Trophoblast cell (in vitro differentiated cells and primary cell): ENCODE results near the gene PNMA8B.

ENCODE experiments used
- DNase-seq, 2 donors: peaks; one replicate each; pipeline ENCODE4 v3.0.0-alpha.2; 2016
- H2AFZ ChIP-seq: 2 replicates; pipeline ENCODE4 v1.6.1; 2013; ENCODE audit warnings: low read length, moderate library complexity, mild to moderate bottlenecking; ENCODE audit not compliant: insufficient read depth, poor library complexity
- H2AK5ac ChIP-seq: 2 replicates; pipeline ENCODE4 v1.6.1; 2013; ENCODE audit warnings: mild to moderate bottlenecking, low read length
- H2BK120ac ChIP-seq: 2 replicates; pipeline ENCODE4 v1.6.1; 2013; ENCODE audit warnings: low read length, mild to moderate bottlenecking, moderate library complexity; ENCODE audit not compliant: insufficient read depth, poor library complexity
- H2BK12ac ChIP-seq: 2 replicates; pipeline ENCODE4 v1.6.1; 2013; ENCODE audit warnings: mild to moderate bottlenecking, low read length, moderate library complexity
- H2BK5ac ChIP-seq: 2 replicates; pipeline ENCODE4 v1.6.1; 2013; ENCODE audit warnings: low read length, low read depth, moderate library complexity, mild to moderate bottlenecking; ENCODE audit not compliant: poor library complexity
- H3K14ac ChIP-seq: 2 replicates; pipeline ENCODE4 v1.6.1; 2013; ENCODE audit warnings: mild to moderate bottlenecking, low read length
- H3K18ac ChIP-seq: 2 replicates; pipeline ENCODE4 v1.6.1; 2013; ENCODE audit warnings: mild to moderate bottlenecking, low read length
- H3K23ac ChIP-seq: 2 replicates; pipeline ENCODE4 v1.6.1; 2013; ENCODE audit warnings: low read length
- H3K27ac ChIP-seq: 2 replicates; pipeline ENCODE4 v1.5.1; 2013; ENCODE audit warnings: low read depth, mild to moderate bottlenecking, inconsistent platforms, low read length, moderate library complexity
- H3K27me3 ChIP-seq: 2 replicates; pipeline ENCODE4 v1.6.1; 2013; ENCODE audit warnings: inconsistent platforms, mild to moderate bottlenecking, low read length, moderate library complexity; ENCODE audit not compliant: insufficient read depth
- H3K36me3 ChIP-seq, 2 experiments: 1 replicate in 1 of 2; 2 replicates in 1 of 2; pipeline ENCODE4 v1.6.1; 2013; ENCODE audit warnings: low read length in 2 of 2, mild to moderate bottlenecking in 2 of 2, moderate library complexity in 1 of 2; ENCODE audit not compliant: insufficient read depth in 2 of 2, control insufficient read depth in 1 of 2
- H3K4ac ChIP-seq: 2 replicates; pipeline ENCODE4 v1.6.1; 2013; ENCODE audit warnings: low read depth, mild to moderate bottlenecking, low read length, moderate library complexity
- H3K4me1 ChIP-seq, 2 experiments: 1 replicate in 1 of 2; 2 replicates in 1 of 2; pipeline ENCODE4 v1.6.1; 2013; ENCODE audit warnings: low read length in 2 of 2, mild to moderate bottlenecking in 2 of 2, moderate library complexity in 1 of 2; ENCODE audit not compliant: insufficient read depth in 2 of 2, control insufficient read depth in 1 of 2
- H3K4me2 ChIP-seq: 2 replicates; pipeline ENCODE4 v1.6.1; 2013; ENCODE audit warnings: inconsistent platforms, mild to moderate bottlenecking, low read length, moderate library complexity
- H3K4me3 ChIP-seq: 2 replicates; pipeline ENCODE4 v1.5.1; 2013; ENCODE audit warnings: mild to moderate bottlenecking, low read depth, low read length, inconsistent platforms
- H3K79me1 ChIP-seq: one replicate; pipeline ENCODE4 v1.6.1; 2013; ENCODE audit warnings: low read length
- H3K79me2 ChIP-seq: 2 replicates; pipeline ENCODE4 v1.6.1; 2013; ENCODE audit warnings: low read length, mild to moderate bottlenecking; ENCODE audit not compliant: control insufficient read depth, insufficient read depth, poor library complexity
- H3K9ac ChIP-seq: 2 replicates; pipeline ENCODE4 v1.6.1; 2013; ENCODE audit warnings: mild to moderate bottlenecking, low read length
- H3K9me3 ChIP-seq: 2 replicates; pipeline ENCODE4 v1.6.1; 2013; ENCODE audit warnings: low read depth, mild to moderate bottlenecking, control low read depth, inconsistent platforms, low read length; ENCODE audit not compliant: insufficient read depth
- H4K12ac ChIP-seq: 2 replicates; pipeline ENCODE4 v1.6.1; 2013; ENCODE audit warnings: low read depth, mild to moderate bottlenecking, low read length, moderate library complexity
- H4K8ac ChIP-seq: 2 replicates; pipeline ENCODE4 v1.6.1; 2013; ENCODE audit warnings: low read depth, mild to moderate bottlenecking, low read length, moderate library complexity
- H4K91ac ChIP-seq: one replicate; pipeline ENCODE4 v1.6.1; 2013; ENCODE audit warnings: low read depth, mild to moderate bottlenecking, low read length, moderate library complexity
- WGBS: extraction: QIAGEN DNeasy Blood & Tissue Kit; methylation state at CpG from one replicate; pipeline ENCODE4 v1.1.7; 2013; ENCODE audit warnings: missing lambda C conversion rate; ENCODE audit not compliant: insufficient read length, insufficient coverage; ENCODE audit errors: extremely low coverage; 5-methylcytosine and 5-hydroxymethylcytosine counted together

PNMA8B gene

GRCh38 chr19:46536391-46536790, 40.7 kb upstream of the PNMA8B start:
- Histone ChIP-seq H3K4ac (no peak overlapping the region), H3K36me3 (no peaks in the 10 kb centered on the region), H3K23ac (no peak overlapping the region), H3K4me2 (no peak overlapping the region), H3K79me2 (no peaks in the 10 kb centered on the region), H2AK5ac (no peak overlapping the region), H3K14ac (no peak overlapping the region), H4K12ac (no peak overlapping the region), H4K8ac (no peak overlapping the region), H4K91ac (no peak overlapping the region), H2BK5ac (no peak overlapping the region), H3K9me3 (no peaks in the 10 kb centered on the region), H3K4me1 (no peaks in the 10 kb centered on the region), H3K18ac (no peak overlapping the region), H3K27ac (no peak overlapping the region), H3K4me3 (no peak overlapping the region), H2AFZ (no peak overlapping the region), H3K9ac (no peak overlapping the region), H2BK120ac (no peak overlapping the region), H3K79me1 (no peaks in the 10 kb centered on the region), H2BK12ac (no peak overlapping the region), H3K27me3 (no peaks in the 10 kb centered on the region)
- no CpG with 5 or more reads among the region's 7 CpGs for WGBS
- DNase-seq = no peak

DNA sequence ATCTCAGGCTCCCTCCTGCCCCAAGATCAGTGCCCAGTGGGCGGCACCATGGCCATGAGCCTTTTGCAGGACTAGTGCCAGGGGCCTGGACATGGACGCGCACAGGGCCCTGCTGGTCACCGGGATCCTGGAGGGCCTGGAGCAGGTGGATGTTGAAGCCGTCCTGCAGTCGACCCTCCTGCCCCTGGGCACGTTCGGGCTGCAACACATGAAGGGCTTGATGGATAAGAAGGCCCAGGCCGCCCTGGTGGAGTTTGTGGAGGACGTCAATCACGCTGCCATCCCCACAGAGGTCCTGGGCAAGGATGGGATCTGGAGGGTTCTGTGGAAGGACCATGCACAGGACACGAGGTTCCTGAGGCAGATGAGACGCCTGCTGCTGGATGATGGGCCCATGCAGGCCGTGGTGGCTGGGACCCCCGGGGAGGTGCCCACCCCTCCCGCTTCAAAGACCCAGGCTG, 38.0 kb upstream of the PNMA8B start:
- no CpG with 5 or more reads among the region's 16 CpGs for WGBS
- Histone ChIP-seq H3K36me3 (no peaks in the 10 kb centered on the region), H2AK5ac (no peak overlapping the region), H2BK120ac (no peak overlapping the region), H4K91ac (no peak overlapping the region), H2BK12ac (no peak overlapping the region), H3K4me3 (peak overlapping the region; percentile 52), H3K27me3 (no peaks in the 10 kb centered on the region), H3K27ac (no peak overlapping the region), H3K4me1 (no peaks in the 10 kb centered on the region), H2AFZ (no peak overlapping the region), H3K9me3 (no peaks in the 10 kb centered on the region), H4K12ac (no peak overlapping the region), H3K79me1 (no peaks in the 10 kb centered on the region), H4K8ac (no peak overlapping the region), H2BK5ac (no peak overlapping the region), H3K18ac (no peak overlapping the region), H3K14ac (no peak overlapping the region), H3K23ac (no peak overlapping the region), H3K9ac (no peak overlapping the region), H3K4ac (no peak overlapping the region), H3K4me2 (no peak overlapping the region), H3K79me2 (no peaks in the 10 kb centered on the region)
- DNase-seq = no peak

GRCh38 chr19:46533078-46533620, 37.5 kb upstream of the PNMA8B start:
- H3K4ac ChIP-seq = no peak overlapping the region
- H2BK12ac ChIP-seq = no peak overlapping the region
- no peaks in the 10 kb centered on the region for H3K36me3 ChIP-seq

DNA sequence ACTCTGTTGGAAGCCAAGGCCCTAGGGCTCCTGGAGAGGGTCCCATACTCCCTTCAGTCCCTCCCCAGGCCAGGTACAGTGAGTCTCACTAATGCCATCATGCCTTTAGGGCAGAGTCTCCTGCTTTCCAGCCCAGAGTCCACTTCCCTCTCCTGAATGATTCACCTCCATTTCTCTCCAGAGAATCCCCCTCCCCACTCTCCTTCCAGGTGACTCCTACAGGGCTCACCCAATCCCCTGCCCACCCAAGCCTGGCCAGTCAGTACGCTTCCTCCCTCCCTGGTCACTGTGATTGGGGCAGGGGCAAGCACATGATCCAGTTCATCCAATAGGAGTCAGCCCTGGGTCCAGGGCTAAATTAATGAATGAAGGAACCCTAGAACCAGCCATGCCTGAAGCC, 35.0 kb upstream of the PNMA8B start:
- no peak overlapping the region for H3K4me3 ChIP-seq
- no peak overlapping the region for H2AK5ac ChIP-seq
- no peak overlapping the region for H4K8ac ChIP-seq
- H2AFZ ChIP-seq = no peak overlapping the region
- no peak overlapping the region for H3K9ac ChIP-seq
- no peak overlapping the region for H3K27ac ChIP-seq
- no peaks in the 10 kb centered on the region for H3K79me2 ChIP-seq
- no peak overlapping the region for H3K4ac ChIP-seq
- H2BK120ac ChIP-seq = no peak overlapping the region
- DNase-seq = peak; percentile 62 to 75
- WGBS = no CpG with 5 or more reads among the region's 1 CpG
- no peak overlapping the region for H3K14ac ChIP-seq
- H4K91ac ChIP-seq = no peak overlapping the region
- H3K79me1 ChIP-seq = no peaks in the 10 kb centered on the region
- H3K4me1 ChIP-seq = no peaks in the 10 kb centered on the region
- no peak overlapping the region for H2BK5ac ChIP-seq
- no peaks in the 10 kb centered on the region for H3K27me3 ChIP-seq
- H3K36me3 ChIP-seq = no peaks in the 10 kb centered on the region
- H3K18ac ChIP-seq = no peak overlapping the region
- no peak overlapping the region for H4K12ac ChIP-seq
- no peaks in the 10 kb centered on the region for H3K9me3 ChIP-seq
- no peak overlapping the region for H3K23ac ChIP-seq
- H3K4me2 ChIP-seq = no peak overlapping the region
- no peak overlapping the region for H2BK12ac ChIP-seq

More at GRCh38 chr19:46533078-46533620, 37.5 kb upstream of the PNMA8B start:
- H3K18ac ChIP-seq = no peak overlapping the region
- no peak overlapping the region for H3K9ac ChIP-seq
- no peaks in the 10 kb centered on the region for H3K27me3 ChIP-seq
- no peak overlapping the region for H4K12ac ChIP-seq
- H4K91ac ChIP-seq = no peak overlapping the region
- H2BK120ac ChIP-seq = no peak overlapping the region
- H2BK5ac ChIP-seq = no peak overlapping the region
- no peaks in the 10 kb centered on the region for H3K9me3 ChIP-seq
- H3K4me2 ChIP-seq = no peak overlapping the region
- DNase-seq = no peak
- no peak overlapping the region for H3K23ac ChIP-seq
- H3K14ac ChIP-seq = no peak overlapping the region
- no CpG with 5 or more reads among the region's 12 CpGs for WGBS
- H3K79me1 ChIP-seq = no peaks in the 10 kb centered on the region
- H3K4me1 ChIP-seq = no peaks in the 10 kb centered on the region
- no peak overlapping the region for H2AFZ ChIP-seq
- H4K8ac ChIP-seq = no peak overlapping the region
- no peaks in the 10 kb centered on the region for H3K79me2 ChIP-seq
- H3K27ac ChIP-seq = no peak overlapping the region
- no peak overlapping the region for H2AK5ac ChIP-seq
- H3K4me3 ChIP-seq = peak overlapping the region; percentile 52
